HEK293T (cell line): ENCODE data around the gene CPLANE2.

Experiments
- ARNT ChIP-seq: fragments of 450-650 bp; IDR thresholded peaks from 2 replicates; pipeline ENCODE4 v1.6.1; 2017; ENCODE audit warnings: mild to moderate bottlenecking
- BHLHE40 ChIP-seq: fragments of 450-650 bp; IDR thresholded peaks from 2 replicates; pipeline ENCODE4 v1.6.1; 2016; ENCODE audit warnings: mild to moderate bottlenecking, moderate library complexity, borderline replicate concordance
- ELF4 ChIP-seq: fragments of 450-650 bp; IDR thresholded peaks from 2 replicates; pipeline ENCODE4 v1.6.1; 2017; ENCODE audit warnings: antibody characterized with exemption
- FOXA1 ChIP-seq: fragments of 450-650 bp; IDR thresholded peaks from 2 replicates; pipeline ENCODE4 v1.6.1; 2016; ENCODE audit warnings: mild to moderate bottlenecking
- FOXK2 ChIP-seq: fragments of 450-650 bp; IDR thresholded peaks from 2 replicates; pipeline ENCODE4 v1.6.1; 2016; ENCODE audit warnings: mild to moderate bottlenecking
- FOXM1 ChIP-seq: fragments of 450-650 bp; IDR thresholded peaks from 2 replicates; pipeline ENCODE4 v1.6.1; 2017; ENCODE audit warnings: mild to moderate bottlenecking, borderline replicate concordance
- HDGF ChIP-seq: fragments of 450-650 bp; IDR thresholded peaks from 2 replicates; pipeline ENCODE4 v1.6.1; 2017; ENCODE audit warnings: antibody characterized with exemption, borderline replicate concordance
- LEF1 ChIP-seq: fragments of 450-650 bp; IDR thresholded peaks from 2 replicates; pipeline ENCODE4 v1.6.1; 2017; ENCODE audit warnings: mild to moderate bottlenecking, borderline replicate concordance
- NFRKB ChIP-seq: fragments of 450-650 bp; IDR thresholded peaks from 2 replicates; pipeline ENCODE4 v1.6.1; 2016; ENCODE audit warnings: mild to moderate bottlenecking, moderate library complexity
- SP1 ChIP-seq: fragments of 450-650 bp; IDR thresholded peaks from 2 replicates; pipeline ENCODE4 v1.6.1; 2017
- SUZ12 ChIP-seq: fragments of 450-650 bp; IDR thresholded peaks from 2 replicates; pipeline ENCODE4 v1.6.1; 2016; ENCODE audit warnings: mild to moderate bottlenecking
- TARDBP ChIP-seq: fragments of 450-650 bp; IDR thresholded peaks from 2 replicates; pipeline ENCODE4 v1.6.1; 2016
- ZNF384 ChIP-seq: fragments of 450-650 bp; IDR thresholded peaks from 2 replicates; pipeline ENCODE4 v1.6.1; 2016

DNA sequence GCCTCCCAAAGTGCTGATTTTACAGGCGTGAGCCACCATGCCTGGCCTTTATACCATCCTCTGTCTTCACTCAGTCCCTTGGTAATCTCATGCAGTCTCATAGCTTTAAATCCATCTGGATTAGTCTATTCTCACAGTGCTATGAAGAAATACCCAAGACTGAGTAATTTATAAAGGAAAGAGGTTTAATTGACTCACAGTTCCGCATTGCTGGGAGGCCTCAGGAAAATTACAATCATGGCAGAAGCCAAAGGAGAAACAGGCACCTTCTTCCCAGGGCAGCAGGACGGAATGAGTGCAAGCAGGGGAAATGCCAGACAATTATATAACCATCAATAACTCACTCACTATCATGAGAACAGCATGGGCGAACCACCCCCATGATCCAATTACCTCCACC, 49.1 kb upstream of the CPLANE2 start:
- TF ChIP-seq TARDBP = no peak
- TF ChIP-seq ZNF384 = no peak
- no peak for TF ChIP-seq FOXK2
- no peak for TF ChIP-seq HDGF
- no peak for TF ChIP-seq NFRKB
- TF ChIP-seq ELF4 = no peak
- TF ChIP-seq BHLHE40 = no peak
- TF ChIP-seq ARNT = no peak
- TF ChIP-seq FOXA1 = no peak
- TF ChIP-seq FOXM1 = no peak
- no peak for TF ChIP-seq SP1
- no peak for TF ChIP-seq SUZ12
- no peak for TF ChIP-seq LEF1
